HepG2 (cell line): ENCODE results near the gene TXLNA. TPM values are rescaled to one million over a fixed set of nuclear protein-coding genes. Genes with fewer than 3 reads are reported as not detected.

Source experiments
- ATAC-seq: fragments of 200-7000 bp; cut with Tn5 transposase; 3 replicates; pipeline ENCODE4 v1.9.1; 2020; ENCODE audit warnings: mild to moderate bottlenecking, moderate library complexity
- BruUV-seq: library from RNA; stranded (reverse); fragments of 400-500 nt; replicated peaks from 2 replicates; lab custom pipeline; 2021; lab: Mats Ljungman, UMichigan
- CTCF ChIA-PET: fragments of 300-600 bp; formaldehyde crosslinking; extraction: SDS; loops from one replicate; lab custom pipeline; 2021; ENCODE audit warnings: low total read pairs, inconsistent platforms, low intra/inter-chr PET ratio; lab: Yijun Ruan, JAX
- POLR2A ChIA-PET: fragments of 350-600 bp; sonication (Branson Sonifier 250); formaldehyde crosslinking; loops from one replicate; lab custom pipeline; 2020; ENCODE audit warnings: antibody characterized with exemption, inconsistent platforms; lab: Yijun Ruan, JAX
- DNase-seq: peaks from one replicate; pipeline ENCODE4 v3.0.0-alpha.2; 2015; ENCODE audit warnings: low spot score
- FAIRE-seq: peaks from 3 replicates; lab custom pipeline; 2011; peaks lifted over from hg19 to GRCh38; lab: Jason Lieb, UNC
- H2AFZ ChIP-seq: one replicate; pipeline ENCODE4 v1.6.1; 2011; ENCODE audit warnings: low read length, inconsistent platforms
- H3K27ac ChIP-seq: fragments of 300-600 bp; 3 replicates; pipeline ENCODE4 v1.8.0; 2011; ENCODE audit warnings: mixed run types, mild to moderate bottlenecking, mixed read lengths, low read length, inconsistent platforms; ENCODE audit not compliant: insufficient read depth; ENCODE audit errors: extremely low read length
- H3K27me3 ChIP-seq, 2 experiments: fragments of 200-600 bp in 1 of 2; 2 replicates in 1 of 2; 3 replicates in 1 of 2; pipeline versions ENCODE4 v1.6.0 to v1.8.0; 2011; ENCODE audit warnings: low read length in 2 of 2, mild to moderate bottlenecking in 2 of 2, moderate library complexity in 2 of 2, inconsistent platforms in 1 of 2; ENCODE audit not compliant: insufficient read depth in 2 of 2, control insufficient read depth in 1 of 2
- H3K36me3 ChIP-seq, 2 experiments: fragments of 200-600 bp in 1 of 2; replicated peaks in 1 of 2; 2 replicates in 1 of 2; 3 replicates in 1 of 2; pipeline versions ENCODE4 v1.5.1 to v1.8.0; 2011; ENCODE audit warnings: low read length in 2 of 2, inconsistent platforms in 1 of 2; ENCODE audit not compliant: insufficient read depth in 2 of 2, control insufficient read depth in 1 of 2
- H3K4me1 ChIP-seq: 2 replicates; pipeline ENCODE4 v1.5.1; 2012; ENCODE audit warnings: low read length, inconsistent platforms; ENCODE audit not compliant: insufficient read depth
- H3K4me2 ChIP-seq: 2 replicates; pipeline ENCODE4 v1.6.0; 2011; ENCODE audit warnings: low read depth, low read length, inconsistent platforms
- H3K4me3 ChIP-seq, 3 experiments: fragments of 200-600 bp in 1 of 3; sonication (generic), shearing (Covaris generic) in 1 of 3; replicated peaks in 1 of 3; 2 replicates each; pipeline ENCODE4 v1.5.1; 2011 to 2016; ENCODE audit warnings: low read length in 3 of 3, inconsistent platforms in 2 of 3, low read depth in 2 of 3, mild to moderate bottlenecking in 2 of 3, control low read depth in 1 of 3, mixed read lengths in 1 of 3; ENCODE audit not compliant: insufficient read depth in 1 of 3
- H3K79me2 ChIP-seq: one replicate; pipeline ENCODE4 v1.6.1; 2011; ENCODE audit warnings: low read length, inconsistent platforms; ENCODE audit not compliant: insufficient read depth
- H3K9ac ChIP-seq: 2 replicates; pipeline ENCODE4 v1.6.0; 2011; ENCODE audit warnings: mild to moderate bottlenecking, low read depth, low read length, inconsistent platforms; ENCODE audit not compliant: insufficient read depth
- H3K9me3 ChIP-seq: 2 replicates; pipeline ENCODE4 v1.5.1; 2012; ENCODE audit warnings: mild to moderate bottlenecking, low read length
- H4K20me1 ChIP-seq: 2 replicates; pipeline ENCODE4 v1.6.0; 2011; ENCODE audit warnings: inconsistent platforms, mild to moderate bottlenecking, low read length, moderate library complexity; ENCODE audit not compliant: insufficient read depth
- AGO2 ChIP-seq: fragments of 200-400 bp; formaldehyde crosslinking; optimal IDR thresholded peaks from 2 replicates; pipeline ENCODE3; 2017; ENCODE audit warnings: mild to moderate bottlenecking, low read depth, low read length, moderate library complexity
- ARID2 ChIP-seq: sonication (generic); formaldehyde crosslinking; IDR thresholded peaks from 2 replicates; pipeline ENCODE4 v1.8.1; 2022; ENCODE audit warnings: mild to moderate bottlenecking, missing genetic modification reagents, borderline replicate concordance
- KAT8 ChIP-seq: IDR thresholded peaks from 2 replicates; pipeline ENCODE4 v1.6.1; 2016; ENCODE audit warnings: missing genetic modification reagents, missing compliant biosample characterization
- KDM6A ChIP-seq: IDR thresholded peaks from 2 replicates; pipeline ENCODE4 v1.6.1; 2016; ENCODE audit warnings: low read depth
- POLR2A ChIP-seq, 2 experiments: IDR thresholded peaks; 2 replicates each; pipeline ENCODE4 v1.6.1; 2011; ENCODE audit warnings: low read depth in 2 of 2, low read length in 2 of 2, mild to moderate bottlenecking in 1 of 2, moderate library complexity in 1 of 2; ENCODE audit not compliant: insufficient read depth in 1 of 2
- POLR2G ChIP-seq: fragments of 200-400 bp; formaldehyde crosslinking; IDR thresholded peaks from 2 replicates; pipeline ENCODE4 v1.6.1; 2018; ENCODE audit warnings: mild to moderate bottlenecking, low read depth, low read length, moderate library complexity
- ZNF235 ChIP-seq: sonication (generic); formaldehyde crosslinking; IDR thresholded peaks from 2 replicates; pipeline ENCODE4 v1.8.1; 2023; ENCODE audit warnings: mild to moderate bottlenecking, missing genetic modification reagents, borderline replicate concordance
- ZNF761 ChIP-seq: sonication (generic); formaldehyde crosslinking; conservative IDR thresholded peaks from 2 replicates; pipeline ENCODE4 v1.4.0; 2020; ENCODE audit warnings: mild to moderate bottlenecking, missing genetic modification reagents
- ZZZ3 ChIP-seq: sonication (generic); formaldehyde crosslinking; IDR thresholded peaks from 2 replicates; pipeline ENCODE4 v1.4.0; 2020; ENCODE audit warnings: missing genetic modification reagents, mild to moderate bottlenecking, borderline replicate concordance
- WGBS: methylation state at CpG from one replicate; pipeline ENCODE4 v1.1.6; 2017; ENCODE audit warnings: low lambda C conversion rate; 5-methylcytosine and 5-hydroxymethylcytosine counted together
- in situ Hi-C: cut with HindIII; loops from 2 replicates; pipeline ENCODE4 v1.10.0; 2017; ENCODE audit warnings: low pct_unique_long_range_greater_than_20kb; ENCODE audit not compliant: extremely low pct_ligation_motif_present
- intact Hi-C: fragments of 100-400 bp; cut with micrococcal nuclease; formaldehyde crosslinking; loops from one replicate; pipeline ENCODE4 v1.10.0; 2022; ENCODE audit not compliant: unreplicated experiment
- polyA plus RNA-seq, 8 experiments: library from polyadenylated mRNA; depleted of rRNA in 3 of 8; stranded (reverse) in 7 of 8; unstranded in 1 of 8; fragments of >200 nt; fragmentation: Illumina TruSeq in 4 of 8; extraction: Trizol in 4 of 8; gene quantifications; 2 replicates each; pipeline versions ENCODE4 v1.2.1 to v1.2.3, GENCODE V29; 2011 to 2016; ENCODE audit warnings: low read depth in 4 of 8, missing spikeins in 1 of 8, mixed read lengths in 1 of 8; ENCODE audit not compliant: insufficient read depth in 1 of 8
- total RNA-seq, 5 experiments: library from RNA; depleted of rRNA; stranded (reverse); fragments of >200 nt; fragmentation: Illumina TruSeq; extraction: Trizol; gene quantifications; 2 replicates each; pipeline ENCODE4 v1.2.3, GENCODE V29; 2016; ENCODE audit warnings: low read depth in 1 of 5
- TF ChIP-seq, protein P1 (sequence below): sonication (generic); formaldehyde crosslinking; IDR thresholded peaks from 2 replicates; pipeline ENCODE4 v1.9.0; 2022; ENCODE audit warnings: low read depth, missing genetic modification reagents
- TF ChIP-seq, protein P2 (sequence below): sonication (generic); formaldehyde crosslinking; IDR thresholded peaks from 2 replicates; pipeline ENCODE4 v1.5.1; 2020; ENCODE audit warnings: mild to moderate bottlenecking, missing genetic modification reagents, borderline replicate concordance
- TF ChIP-seq, protein P3 (sequence below): sonication (generic); formaldehyde crosslinking; IDR thresholded peaks from 2 replicates; pipeline ENCODE4 v1.5.0; 2020; ENCODE audit warnings: mild to moderate bottlenecking, missing genetic modification reagents, borderline replicate concordance

The TXLNA gene
- total and polyA plus RNA-seq, 2 of the 13 experiments (the other 11 are each of a cell fraction or from before 2014, with no cell fraction given), result 29.6 to 67.8 TPM

DNA sequence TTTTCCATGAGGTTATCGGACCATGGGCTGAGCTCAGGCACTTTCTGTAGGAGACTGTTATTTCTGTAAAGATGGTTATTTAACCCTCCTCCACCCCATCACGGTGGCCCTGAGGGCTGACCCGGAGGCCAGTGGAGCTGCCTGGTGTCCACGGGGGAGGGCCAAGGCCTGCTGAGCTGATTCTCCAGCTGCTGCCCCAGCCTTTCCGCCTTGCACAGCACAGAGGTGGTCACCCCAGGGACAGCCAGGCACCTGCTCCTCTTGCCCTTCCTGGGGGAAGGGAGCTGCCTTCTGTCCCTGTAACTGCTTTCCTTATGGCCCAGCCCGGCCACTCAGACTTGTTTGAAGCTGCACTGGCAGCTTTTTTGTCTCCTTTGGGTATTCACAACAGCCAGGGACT, 18.4 kb downstream of the TXLNA start:
- Histone ChIP-seq H3K27ac (no peak overlapping the region), H3K79me2 (no peaks in the 10 kb centered on the region), H3K4me3 (no peak overlapping the region), H3K9ac (no peak overlapping the region), H3K9me3 (no peaks in the 10 kb centered on the region), H3K36me3 (peaks cover 28 to 44% of the 10 kb centered on the region in 2 experiments), H3K4me2 (no peak overlapping the region), H4K20me1 (no peaks in the 10 kb centered on the region), H3K4me1 (peaks cover 20% of the 10 kb centered on the region), H3K27me3 (no peaks in the 10 kb centered on the region), H2AFZ (no peak overlapping the region)
- TF ChIP-seq AGO2 (peak; percentile 21), ZZZ3 (no peak)
- no TSS peak for BruUV-seq
- in situ Hi-C loops, result no loop called here
- FAIRE-seq, result no peak
- ATAC-seq, result no peak
- 92% methylated on average over 6 of the region's 6 CpGs for WGBS
- no peak for DNase-seq
- ChIA-PET CTCF (no interaction called here), POLR2A (interaction anchor here (0.7 to 4.8 kb wide), 7 partner anchors 8 to 90 kb away, joined by 3 to 38 read pairs (median 3); partner anchors contain the start of genes IQCC, KPNA6 and TXLNA)
- intact Hi-C loops, result no loop called here

DNA sequence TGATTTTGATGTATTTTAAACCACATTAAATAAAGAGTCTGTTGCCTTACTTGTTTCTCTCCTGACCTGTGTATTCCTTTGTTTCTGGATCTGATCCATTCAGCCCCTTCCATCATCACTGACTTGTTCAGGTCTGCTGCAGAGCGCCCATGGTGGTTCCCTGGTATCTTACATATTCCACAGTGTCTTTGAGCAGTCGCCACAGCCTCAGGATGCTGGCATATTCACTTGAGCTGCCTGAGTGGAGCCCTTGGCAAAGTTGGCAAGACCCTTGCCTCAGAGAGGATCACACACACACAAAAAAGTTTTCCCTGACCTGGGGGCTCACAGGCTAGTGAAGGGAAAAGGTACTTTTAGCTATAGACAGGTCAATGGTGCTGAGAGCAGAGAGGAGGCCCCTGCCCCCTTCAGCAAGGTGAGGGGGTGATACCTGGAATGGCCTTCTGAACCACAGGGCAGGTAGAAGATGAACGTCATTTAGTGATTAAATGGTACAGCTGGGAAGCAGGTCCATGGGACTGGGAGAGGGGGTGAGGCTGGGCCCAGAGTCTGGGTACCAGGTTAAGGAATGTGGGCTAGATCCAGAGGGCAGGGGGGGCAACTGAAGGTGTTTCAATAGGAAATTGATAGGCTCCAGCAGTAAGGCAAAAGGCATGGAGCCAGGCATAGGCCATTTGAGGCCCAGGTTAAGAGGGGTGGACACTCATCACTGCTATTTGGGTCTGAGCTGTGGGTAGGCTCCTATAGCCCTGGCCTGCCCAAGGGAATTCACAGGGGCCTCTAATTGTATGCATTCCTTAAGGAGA, 19.0 kb downstream of the TXLNA start:
- intact Hi-C loops (no loop called here), in situ Hi-C loops (no loop called here)
- Histone ChIP-seq H3K36me3 (peaks cover 24 to 38% of the 10 kb centered on the region in 2 experiments), H3K27ac (no peak overlapping the region), H4K20me1 (no peaks in the 10 kb centered on the region), H3K79me2 (no peaks in the 10 kb centered on the region), H3K4me2 (no peak overlapping the region), H3K4me3 (no peak overlapping the region), H3K9ac (no peak overlapping the region), H3K27me3 (no peaks in the 10 kb centered on the region), H2AFZ (no peak overlapping the region), H3K4me1 (peaks cover 20% of the 10 kb centered on the region), H3K9me3 (no peaks in the 10 kb centered on the region)
- no TSS peak for BruUV-seq
- FAIRE-seq (no peak), ATAC-seq (no peak), DNase-seq (no peak)
- ChIA-PET POLR2A (interaction anchor here (1.9 to 4.8 kb wide), 2 partner anchors 19 to 57 kb away, joined by 5 to 38 read pairs; partner anchors contain the start of gene TXLNA), CTCF (no interaction called here)
- 87% methylated on average over 3 of the region's 3 CpGs for WGBS
- TF ChIP-seq ARID2 (CRISPR knock-in tag) (no peak), POLR2G (peak; percentile 63; the same call in 1 of the 2 replicates), KAT8 (CRISPR knock-in tag) (no peak), ZNF761 (CRISPR knock-in tag) (no peak), KDM6A (CRISPR knock-in tag) (no peak), ZNF235 (no peak), POLR2A (IDR thresholded peaks at IDR 0.05; ENCODE audit: insufficient read depth in 1 of 2, low read depth in 2 of 2, low read length in 2 of 2) (peak; percentile 12 to 17; a peak in 1 of 4 replicates)
- TF ChIP-seq, protein P1, sequence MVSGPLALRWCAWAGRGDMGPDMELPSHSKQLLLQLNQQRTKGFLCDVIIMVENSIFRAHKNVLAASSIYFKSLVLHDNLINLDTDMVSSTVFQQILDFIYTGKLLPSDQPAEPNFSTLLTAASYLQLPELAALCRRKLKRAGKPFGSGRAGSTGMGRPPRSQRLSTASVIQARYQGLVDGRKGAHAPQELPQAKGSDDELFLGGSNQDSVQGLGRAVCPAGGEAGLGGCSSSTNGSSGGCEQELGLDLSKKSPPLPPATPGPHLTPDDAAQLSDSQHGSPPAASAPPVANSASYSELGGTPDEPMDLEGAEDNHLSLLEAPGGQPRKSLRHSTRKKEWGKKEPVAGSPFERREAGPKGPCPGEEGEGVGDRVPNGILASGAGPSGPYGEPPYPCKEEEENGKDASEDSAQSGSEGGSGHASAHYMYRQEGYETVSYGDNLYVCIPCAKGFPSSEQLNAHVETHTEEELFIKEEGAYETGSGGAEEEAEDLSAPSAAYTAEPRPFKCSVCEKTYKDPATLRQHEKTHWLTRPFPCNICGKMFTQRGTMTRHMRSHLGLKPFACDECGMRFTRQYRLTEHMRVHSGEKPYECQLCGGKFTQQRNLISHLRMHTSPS, result no peak
- TF ChIP-seq, protein P2, sequence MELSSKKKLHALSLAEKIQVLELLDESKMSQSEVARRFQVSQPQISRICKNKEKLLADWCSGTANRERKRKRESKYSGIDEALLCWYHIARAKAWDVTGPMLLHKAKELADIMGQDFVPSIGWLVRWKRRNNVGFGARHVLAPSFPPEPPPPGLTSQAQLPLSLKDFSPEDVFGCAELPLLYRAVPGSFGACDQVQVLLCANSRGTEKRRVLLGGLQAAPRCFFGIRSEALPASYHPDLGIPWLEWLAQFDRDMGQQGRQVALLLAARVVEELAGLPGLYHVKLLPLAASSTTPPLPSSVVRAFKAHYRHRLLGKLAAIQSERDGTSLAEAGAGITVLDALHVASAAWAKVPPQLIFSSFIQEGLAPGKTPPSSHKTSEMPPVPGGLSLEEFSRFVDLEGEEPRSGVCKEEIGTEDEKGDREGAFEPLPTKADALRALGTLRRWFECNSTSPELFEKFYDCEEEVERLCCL (CRISPR knock-in tag), result no peak
- TF ChIP-seq, protein P3, sequence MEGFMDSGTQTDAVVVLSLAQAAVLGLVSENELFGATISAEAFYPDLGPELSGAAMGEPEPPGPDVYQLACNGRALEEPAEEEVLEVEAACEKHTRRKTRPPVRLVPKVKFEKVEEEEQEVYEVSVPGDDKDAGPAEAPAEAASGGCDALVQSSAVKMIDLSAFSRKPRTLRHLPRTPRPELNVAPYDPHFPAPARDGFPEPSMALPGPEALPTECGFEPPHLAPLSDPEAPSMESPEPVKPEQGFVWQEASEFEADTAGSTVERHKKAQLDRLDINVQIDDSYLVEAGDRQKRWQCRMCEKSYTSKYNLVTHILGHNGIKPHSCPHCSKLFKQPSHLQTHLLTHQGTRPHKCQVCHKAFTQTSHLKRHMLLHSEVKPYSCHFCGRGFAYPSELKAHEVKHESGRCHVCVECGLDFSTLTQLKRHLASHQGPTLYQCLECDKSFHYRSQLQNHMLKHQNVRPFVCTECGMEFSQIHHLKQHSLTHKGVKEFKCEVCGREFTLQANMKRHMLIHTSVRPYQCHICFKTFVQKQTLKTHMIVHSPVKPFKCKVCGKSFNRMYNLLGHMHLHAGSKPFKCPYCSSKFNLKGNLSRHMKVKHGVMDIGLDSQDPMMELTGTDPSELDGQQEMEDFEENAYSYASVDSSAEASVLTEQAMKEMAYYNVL (CRISPR knock-in tag), result 0 out of 2 replicates have a peak, but pooled peaks have one; percentile 23
